Ammon's horn (tissue), 1 donor: Measurements from ENCODE around the gene FBXW12.

Experiments used
- DNase-seq: peaks from one replicate; pipeline ENCODE4 v3.0.0-alpha.2; 2016; ENCODE audit warnings: low spot score

Gene FBXW12

DNA sequence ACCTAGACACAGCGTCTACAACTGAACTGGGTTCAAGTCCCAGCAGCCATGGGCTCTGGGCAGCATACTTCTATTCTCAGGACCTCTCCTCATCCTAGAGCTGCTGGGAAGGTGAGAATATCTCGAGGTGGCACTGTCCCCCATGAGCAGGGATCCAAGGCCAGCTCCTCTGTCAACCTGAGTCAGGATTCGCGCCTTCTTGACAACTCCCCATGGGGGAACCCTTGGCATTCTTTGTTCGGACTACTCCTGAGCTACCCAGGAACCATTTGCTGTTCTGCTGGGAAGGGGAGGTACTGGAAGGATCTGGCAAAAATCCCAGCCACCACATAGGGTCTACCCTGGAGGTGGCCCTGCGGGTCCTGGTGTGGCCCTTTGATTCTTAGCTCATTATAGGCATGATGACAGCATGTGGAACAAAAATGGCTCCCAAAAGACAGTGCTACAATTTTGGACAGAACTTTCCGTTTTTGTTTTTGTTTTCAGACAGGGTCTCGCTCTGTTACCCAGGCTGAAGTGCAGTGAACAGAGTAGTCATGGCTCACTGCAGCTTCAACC lies 35.6 kb downstream of the FBXW12 start:
- no peak for DNase-seq

DNA sequence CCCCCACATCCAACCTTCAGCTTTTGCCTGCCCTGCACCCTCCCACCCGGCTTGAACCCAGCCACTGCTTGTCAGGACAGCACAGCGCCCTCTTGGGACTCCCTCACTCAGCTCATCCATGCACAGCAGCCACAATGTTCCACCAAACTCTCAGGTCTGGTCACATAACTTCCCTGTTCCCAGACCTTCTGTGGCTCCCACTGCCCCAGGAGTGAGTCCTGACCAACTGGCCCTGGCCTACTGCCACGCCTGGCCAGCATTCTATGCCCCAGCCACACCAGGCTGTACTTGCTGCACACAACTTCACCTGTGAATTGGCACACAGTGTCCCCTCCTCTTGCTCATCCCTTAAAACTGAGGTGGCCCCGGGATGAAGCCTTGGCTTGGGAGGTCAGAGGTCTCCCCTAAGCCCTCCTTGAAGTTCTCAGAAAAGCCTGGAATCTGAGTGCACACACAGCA lies 36.8 kb downstream of the FBXW12 start:
- DNase-seq, result no peak

DNA sequence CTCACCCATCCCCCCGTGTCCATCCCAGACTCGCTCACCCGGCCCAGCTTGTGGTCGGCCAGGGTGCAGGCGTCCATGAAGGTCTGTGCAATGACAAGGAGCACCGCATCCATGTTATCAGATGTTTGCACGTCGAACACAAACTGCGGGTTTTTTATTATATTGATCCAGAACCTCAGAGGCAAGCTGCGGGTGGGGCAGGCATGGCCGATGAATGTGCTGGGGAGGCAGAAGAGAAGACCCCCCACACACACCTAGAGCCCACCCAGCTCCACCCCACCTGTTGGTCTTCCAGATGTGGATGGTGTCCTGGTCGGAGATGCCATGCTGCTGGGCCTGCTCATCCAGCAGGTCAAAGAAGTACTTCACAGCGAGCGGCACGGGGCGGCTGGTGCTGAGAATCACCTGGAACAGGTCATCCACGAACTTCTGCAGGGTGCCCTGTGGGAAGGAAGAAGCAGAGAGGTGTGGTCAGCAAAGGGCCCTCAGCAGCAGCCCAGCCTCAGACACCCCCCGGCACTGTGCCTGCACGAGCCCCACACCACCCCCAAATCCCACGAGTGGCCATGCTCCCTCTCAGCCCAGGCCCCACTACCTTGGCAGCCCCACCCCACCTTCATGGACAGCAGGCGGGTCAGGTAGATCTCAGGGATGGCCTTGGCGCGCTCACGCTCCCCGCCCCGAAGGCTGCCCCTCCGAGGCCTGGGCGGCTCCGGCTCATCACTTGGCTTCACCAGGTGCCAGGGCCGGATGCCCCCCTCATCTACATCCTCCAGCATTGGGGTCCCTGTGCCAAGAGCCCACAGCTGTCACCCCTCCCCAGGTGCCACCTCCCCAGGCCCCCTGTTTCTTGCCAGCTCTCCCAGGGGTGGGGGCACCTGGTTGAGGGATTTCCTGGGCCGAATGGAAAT lies 37.5 kb downstream of the FBXW12 start:
- no peak for DNase-seq

DNA sequence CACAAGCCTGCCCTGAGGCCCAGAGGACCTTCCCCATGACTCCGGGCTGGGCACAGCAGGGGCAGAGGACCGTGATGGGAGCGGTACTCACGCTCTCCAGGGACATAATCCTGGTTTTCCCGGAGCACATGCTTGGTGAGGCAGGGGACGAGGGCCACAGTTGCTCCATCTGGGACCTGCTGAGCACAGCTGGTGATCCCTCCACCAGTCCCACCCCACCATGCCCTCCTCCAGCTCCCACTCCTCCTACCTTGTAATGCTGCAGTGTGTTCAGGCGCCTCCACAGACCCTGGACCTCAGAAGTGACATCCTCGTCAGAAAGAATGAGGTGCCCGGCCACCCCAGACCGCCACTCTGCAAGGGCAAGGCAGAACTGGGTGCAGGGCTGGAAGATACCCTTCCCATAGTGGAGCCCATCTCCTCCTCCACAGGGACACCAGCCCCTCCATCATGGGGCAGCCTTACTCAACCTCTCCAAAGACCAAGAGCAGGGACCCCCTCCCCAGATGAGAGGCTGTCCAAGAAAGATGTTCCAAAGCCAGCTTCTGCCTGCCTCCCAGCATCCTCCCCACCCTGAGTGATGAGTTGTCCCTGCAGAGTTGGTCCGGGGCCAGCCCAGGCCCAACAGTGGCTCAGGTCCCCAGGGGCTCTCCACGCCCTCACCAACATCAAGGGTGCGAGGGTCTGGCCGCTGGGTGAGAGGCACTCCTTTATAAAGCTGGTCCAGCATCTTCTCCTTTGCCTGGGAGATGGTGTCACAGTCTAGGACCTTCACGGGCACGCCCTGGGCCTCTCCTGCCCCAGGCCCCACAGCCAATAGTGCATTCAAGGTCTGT lies 38.4 kb downstream of the FBXW12 start:
- DNase-seq, result no peak

DNA sequence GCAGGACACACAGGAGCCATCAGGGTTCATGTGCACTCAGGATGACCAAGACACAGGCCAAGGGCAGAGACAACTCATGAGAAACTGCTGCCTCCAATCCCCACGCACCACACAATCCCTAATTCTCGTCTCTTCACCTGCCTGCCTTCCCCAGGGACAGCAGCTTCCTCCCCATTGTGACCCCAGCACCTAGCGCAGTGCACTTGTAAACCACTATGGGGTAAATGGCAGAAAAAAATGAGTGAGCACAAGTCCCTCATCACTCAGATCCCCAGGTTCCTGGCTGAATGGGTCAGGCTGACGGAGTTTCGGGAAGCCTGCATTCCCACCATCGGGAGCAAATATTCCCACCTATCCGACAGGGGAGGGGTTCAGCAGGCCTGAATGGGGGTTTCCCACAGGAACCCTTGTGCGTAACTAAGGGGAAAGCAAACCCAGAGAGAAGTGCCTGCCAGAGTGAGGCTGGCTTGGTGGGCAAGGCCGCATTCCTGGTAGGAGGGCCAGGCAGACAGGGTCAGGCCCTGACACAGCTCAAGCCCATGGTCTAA lies 39.1 kb downstream of the FBXW12 start:
- DNase-seq, result no peak

DNA sequence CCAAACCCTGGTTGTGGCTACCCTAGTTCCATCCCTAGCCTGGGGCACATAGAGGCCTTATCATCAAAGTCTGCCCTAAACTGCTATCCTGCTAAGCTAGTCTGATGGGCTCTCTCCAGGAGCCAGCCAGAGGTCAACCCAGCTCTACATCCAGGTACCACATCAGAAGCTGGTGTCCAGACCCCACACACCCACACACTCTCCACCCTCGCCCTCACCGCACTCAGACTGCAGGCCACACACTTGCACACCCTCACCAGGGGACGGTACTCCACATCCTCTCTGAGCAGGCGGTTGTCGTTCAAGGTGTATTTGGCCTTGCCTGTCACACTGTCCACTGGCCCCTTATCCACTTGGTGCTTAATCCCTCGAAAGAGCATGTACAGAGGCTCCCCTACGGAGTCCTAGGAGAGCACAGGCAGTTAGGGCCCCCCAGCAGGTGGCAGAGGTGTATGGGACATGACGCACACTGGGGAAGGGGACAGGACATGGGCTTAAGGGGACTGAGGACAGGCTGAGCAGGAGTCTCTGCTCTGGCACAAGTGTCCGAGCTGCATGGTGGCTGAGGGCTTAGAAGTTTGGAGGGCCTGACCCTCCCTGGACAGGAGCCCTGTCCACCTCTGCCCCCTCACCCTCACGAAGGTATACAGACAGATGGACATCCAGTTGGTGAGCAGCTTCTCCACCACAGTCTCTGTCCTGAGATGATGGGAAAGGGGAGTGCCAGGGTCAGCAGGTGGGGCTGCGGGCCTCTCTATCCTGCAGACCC lies 39.8 kb downstream of the FBXW12 start:
- DNase-seq, result no peak

DNA sequence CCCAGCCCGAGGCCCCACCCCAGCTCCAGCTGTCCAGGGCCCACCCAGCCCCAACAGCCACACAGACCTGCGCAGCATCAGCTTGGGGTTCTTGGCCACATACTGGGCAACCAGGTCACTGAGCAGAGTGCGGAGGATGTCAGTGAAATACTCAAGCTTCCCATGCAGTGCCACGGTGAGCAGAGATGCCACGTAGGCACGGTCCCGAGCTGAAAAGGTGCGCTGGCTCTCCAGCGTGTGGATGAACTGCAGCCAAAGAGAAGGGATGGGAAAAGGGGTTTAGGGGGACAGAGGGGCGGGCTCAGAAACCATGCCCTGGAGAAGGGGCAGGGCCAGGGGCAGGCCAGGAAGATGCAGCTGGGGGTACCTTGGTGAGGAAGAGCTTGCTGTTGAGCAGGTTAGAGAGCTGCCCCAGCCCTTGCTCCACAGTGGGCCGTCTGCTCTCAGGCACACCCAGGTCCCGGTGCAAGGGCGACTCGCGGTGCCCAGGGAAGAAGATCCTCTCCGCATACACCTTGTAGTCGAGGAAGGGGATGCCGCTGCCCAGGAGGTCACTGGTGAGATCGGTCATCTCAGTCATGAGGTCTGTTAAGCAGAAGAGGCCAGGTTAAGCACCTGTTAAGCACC lies 40.5 kb downstream of the FBXW12 start:
- no peak for DNase-seq

DNA sequence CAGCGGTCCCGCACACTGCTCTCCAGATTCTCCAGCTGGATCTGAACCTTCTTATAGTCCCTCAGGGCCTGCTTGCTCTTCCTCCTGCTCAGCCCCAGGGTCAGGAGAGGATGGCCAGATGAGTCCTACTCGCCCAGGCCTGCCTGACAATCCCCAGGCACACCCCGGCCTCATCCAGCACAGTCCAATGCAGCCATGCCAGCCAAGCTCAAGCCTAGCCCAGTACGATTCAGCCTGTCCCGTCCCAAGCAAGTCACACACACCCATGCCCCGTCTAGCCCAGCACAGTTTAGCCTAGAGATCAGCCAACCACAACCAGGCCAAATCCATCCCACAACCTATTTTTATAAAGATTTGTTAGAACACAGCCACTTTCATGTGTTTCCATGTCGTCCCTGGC lies 41.1 kb downstream of the FBXW12 start:
- DNase-seq, result no peak

DNA sequence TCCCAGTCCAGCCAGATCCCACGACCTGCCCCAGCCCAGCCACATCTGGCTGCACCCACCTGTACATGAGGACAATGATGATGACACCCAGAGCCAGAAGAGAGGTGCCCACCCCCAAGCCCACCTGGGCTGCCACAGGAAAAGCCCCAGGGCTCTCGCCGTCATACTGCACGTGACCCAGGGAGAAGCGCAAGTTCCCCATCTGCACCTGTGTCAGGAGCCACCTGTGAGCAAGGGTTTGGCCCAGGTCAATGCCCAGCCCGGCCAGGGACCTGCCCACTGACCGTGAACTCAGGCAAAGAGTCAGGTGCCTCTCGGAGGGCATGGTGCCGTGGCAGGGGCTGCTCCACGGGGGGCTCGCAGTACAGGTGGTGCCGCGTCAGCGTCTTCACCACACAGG lies 41.6 kb downstream of the FBXW12 start:
- DNase-seq, result no peak

DNA sequence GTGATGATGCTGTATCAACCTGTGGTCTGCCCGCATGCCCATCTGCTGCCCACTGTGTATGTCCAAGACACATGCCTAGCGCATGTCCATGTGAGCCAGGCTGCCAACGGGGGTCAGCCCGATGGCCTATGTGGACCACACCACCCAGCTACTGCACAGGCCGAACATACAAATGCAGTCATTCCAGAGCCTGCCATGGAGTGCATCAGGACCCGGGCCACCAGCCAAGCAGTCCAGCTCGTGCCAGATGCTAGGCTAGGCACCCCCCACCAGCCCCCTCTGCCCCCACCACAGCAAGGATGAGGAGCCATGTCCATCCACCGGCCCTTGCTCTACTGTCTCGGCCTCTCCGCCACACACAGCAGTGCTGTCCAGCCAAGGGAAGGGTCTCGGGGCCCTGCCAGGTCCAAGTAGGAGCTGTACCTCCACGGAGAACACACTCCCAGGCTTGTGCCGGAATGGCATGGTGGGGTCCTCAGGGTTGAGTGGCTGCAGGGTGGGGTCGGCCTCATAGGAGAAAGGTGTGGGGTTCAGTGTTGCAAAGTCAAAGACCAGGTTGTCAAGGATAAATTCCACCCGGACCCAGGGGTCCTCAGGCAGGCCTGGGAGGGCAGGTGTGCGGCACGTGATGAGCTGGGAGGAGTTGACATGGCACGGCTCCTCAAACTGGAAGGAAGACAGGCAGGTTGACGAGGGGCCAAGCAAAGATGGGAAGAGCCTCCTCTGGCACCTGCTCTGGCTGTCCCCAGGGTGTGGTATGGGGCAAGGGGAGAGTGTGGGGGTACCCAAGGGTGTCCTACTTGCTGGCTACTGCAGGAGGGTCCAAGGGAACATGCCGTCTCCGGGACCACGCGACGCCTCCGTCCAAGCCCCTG lies 42.6 kb downstream of the FBXW12 start:
- DNase-seq, result peak; percentile 56

DNA sequence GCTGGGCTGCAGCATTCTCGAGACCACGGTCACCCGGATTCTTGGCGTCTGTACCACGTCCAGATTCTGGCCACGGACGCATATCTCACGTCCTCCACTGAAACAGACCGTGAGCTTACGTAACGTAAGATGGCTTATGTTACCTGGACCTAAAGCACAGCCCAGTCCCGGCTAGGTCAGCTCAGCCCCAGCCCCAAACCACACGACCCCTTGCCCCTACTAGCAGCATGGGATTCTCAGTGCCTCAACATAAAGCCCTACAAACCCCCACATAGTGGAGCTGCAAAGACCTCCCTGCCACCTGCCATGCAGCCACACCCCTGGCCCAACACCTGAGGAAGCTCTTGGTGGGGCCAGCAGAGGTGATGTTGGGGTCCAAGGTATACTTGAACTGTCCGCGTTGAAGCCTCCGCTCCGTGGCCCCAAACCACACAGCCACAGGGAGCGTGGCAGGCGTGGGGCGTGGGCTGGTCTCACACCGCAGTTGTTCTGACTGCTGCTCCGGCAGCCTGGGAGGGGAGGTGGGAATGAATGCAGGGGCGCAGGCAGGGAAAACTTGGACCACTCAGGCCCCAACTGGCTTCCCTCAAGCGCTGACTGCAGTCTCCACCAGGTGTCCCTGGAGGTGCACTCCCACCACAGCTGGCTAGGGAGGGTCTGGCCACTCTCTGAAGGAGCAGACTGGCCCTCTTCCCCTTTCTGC lies 43.4 kb downstream of the FBXW12 start:
- no peak for DNase-seq

DNA sequence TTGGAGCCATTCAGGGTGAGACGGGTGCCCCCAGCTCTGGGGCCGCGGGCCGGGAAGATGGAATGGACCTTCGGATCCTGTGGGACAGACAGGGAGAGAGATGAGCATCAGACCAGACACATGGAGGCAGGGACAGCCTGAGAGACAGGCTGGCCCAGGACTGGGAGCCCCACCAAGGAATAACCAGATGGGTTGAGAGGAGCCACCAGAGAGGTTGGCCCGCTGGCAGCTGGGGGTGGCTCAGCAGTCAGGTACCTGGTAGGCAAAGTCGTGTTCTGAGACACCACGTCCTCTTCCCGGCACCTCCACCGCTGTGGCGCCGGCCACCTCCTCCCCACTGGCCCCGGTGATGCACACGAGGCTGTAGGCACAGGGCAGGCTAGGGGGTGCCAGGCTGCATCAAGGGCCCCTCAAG lies 44.1 kb downstream of the FBXW12 start:
- DNase-seq, result no peak

DNA sequence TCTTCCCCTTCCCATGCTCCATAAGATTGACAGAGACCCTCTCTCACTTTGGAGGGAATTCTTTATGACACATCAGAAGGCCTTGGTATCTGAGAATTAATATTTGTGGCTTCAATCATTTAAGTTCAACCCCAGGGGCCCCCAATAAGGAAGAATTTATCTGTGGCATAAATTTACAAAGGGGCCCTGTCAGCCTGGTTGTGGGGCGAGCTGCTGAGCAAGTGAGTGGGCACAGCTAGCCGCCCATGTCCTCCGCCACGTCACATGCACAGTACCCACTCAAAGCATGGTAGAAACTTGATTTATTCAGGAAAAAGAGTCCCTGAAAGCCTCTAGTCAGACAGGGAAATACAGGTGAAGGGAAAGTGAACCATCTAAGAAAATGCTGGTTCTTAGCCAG lies 44.5 kb downstream of the FBXW12 start:
- no peak for DNase-seq

DNA sequence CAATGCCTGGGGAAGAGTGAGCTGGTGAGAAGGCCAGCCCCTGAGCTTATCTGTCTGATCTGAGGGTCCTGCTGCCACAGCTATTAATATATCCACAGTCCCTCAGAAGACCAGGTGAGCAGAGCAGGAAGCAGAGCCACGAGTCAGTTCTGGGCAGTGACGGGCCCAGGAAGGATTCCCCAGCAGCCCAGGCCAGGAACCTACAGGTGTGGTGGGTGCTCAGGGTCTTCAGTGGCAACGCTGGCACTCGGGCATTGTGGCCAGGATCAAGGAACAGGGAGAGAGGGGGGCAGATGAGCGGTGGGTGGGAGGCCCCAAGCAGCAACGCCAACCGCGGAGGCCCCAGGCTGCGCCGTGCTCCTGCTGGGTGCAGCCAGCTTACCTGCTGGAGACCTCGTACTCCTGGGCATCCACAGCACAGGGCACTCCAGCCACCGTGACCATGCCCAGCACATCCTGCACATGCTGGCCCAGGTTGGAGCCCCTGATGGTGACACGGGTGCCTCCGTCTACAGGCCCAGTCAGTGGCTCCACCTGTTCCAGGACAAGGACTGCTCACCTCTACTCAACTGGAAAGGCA lies 45.6 kb downstream of the FBXW12 start:
- DNase-seq, result no peak

DNA sequence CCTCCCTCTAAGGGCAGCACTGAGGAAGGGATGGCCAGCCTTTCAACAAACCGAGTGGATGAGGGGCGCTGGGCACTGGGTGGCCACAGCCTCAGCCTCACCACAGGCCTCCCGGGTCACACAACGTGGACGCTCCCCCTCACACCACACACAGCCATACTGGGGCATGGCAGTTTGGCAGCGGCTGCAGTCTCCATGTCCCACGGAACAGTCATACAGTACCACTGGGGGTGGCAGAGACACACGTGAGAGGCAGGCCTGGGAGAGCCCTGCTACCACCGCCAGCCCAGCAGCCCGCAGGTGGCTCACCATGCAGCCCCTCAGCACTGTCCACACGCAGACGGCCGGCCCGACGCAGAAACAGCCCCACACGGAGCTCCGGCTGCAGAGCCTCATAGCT lies 46.1 kb downstream of the FBXW12 start:
- no peak for DNase-seq

DNA sequence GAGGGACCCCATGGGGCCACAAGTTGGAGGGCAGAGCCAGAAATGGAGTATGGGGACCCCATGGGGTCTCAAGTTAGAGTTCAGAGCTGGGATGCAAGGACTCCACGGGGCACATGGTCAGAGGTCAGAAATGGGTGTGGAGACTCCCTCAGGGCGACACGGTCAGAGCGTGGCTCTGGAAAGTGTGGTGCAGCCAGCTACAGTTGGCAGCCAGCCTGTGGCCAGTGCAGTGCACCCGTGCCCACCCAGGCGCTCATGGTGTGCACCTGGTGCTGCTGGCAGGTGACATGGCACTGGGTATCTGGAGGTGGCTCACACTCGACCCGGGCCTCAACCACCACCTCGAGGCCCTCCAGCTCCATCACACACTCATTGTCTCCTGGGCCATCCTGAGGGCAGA lies 46.6 kb downstream of the FBXW12 start:
- no peak for DNase-seq

DNA sequence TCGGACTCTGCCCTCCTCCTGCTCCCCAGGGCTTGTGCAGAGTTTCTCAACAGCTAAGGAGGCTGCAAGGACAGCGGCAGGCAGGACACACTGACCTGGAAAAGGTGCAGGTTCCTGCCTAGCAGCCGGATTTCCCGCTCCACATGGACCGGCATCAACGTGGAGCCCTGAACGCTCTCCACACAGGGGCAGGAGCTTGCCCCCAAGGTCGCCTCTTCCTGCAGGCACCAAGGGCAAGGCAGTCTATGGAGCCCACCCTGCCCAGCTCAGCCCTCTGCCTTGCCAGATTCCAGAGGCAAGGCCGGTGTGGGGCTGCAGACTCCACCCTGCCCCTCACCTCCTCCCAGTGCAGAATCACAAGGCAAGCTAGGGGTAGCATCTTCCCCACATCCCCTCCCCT lies 47.1 kb downstream of the FBXW12 start:
- no peak for DNase-seq

DNA sequence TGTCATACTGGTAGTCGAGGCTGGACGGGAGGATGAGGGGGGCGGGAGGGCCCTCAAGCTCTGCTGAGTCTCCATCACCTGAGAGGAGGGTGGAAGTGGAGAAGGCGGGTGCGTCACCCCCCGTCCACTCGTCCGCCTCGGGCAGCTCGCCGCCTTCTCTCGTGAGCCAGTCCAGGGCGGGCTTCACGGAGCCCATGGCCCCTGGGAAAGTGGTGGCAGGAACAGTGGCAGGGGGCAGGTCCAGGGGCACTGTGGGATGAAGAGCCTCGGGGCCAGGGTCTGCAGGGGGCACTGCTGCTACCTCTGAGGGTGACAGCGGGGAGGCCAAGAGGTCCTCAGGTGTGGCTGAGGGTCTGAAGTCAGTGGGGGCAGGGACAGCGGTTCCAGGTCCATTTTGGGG lies 47.6 kb downstream of the FBXW12 start:
- DNase-seq, result no peak

DNA sequence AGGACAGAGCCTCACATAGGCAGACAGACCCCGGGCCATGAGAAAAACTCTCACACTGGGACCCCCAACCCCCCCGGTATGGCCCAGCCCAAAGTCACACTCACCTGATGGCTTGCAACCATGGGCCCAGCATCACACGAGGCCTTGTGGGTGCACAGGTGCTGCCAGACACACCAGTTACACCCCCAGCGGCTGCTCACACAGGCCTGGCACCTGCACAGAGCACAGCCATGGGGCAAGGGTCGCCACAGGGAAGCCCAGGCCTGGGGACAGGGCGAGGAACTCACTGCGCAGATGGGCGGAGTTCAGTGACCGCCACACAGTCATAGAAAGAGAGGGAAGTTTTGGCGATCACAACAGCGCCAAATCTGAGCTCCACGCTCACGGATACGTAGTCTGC lies 48.5 kb downstream of the FBXW12 start:
- DNase-seq, result no peak
